NCI-H1092 (cell line): ENCODE data around the gene SMNDC1.
"Not testable (repeated sequence)": the region's sequence is repeated elsewhere in the genome, so short reads cannot be mapped to it uniquely, and the experiment has no call there.

ENCODE experiments used
- DNase-seq: peaks from one replicate; lab custom pipeline; 2025; lab: John Stamatoyannopoulos, UW

Gene SMNDC1

GRCh38 chr10:110304780-110305421 lies at the start of gene SMNDC1:
TSS of gene SMNDC1 (minus strand) at chr10:110304920. CDS start at chr10:110303587, 1,333 bp downstream.
- peak; percentile 96 for DNase-seq

GRCh38 chr10:110354322-110354766 lies 49.6 kb upstream of the SMNDC1 start:
- peak; percentile 49 for DNase-seq

GRCh38 chr10:110353244-110354119 lies 48.8 kb upstream of the SMNDC1 start:
- DNase-seq: no peak

- no peak for DNase-seq
Measured at GRCh38 chr10:110352930-110353243, 48.2 kb upstream of the SMNDC1 start.

- DNase-seq: no peak
Measured at GRCh38 chr10:110350812-110351211, 46.1 kb upstream of the SMNDC1 start.

GRCh38 chr10:110349831-110350230 lies 45.1 kb upstream of the SMNDC1 start:
- DNase-seq: no peak

- no peak for DNase-seq
Measured at GRCh38 chr10:110349386-110349785, 44.7 kb upstream of the SMNDC1 start.

- DNase-seq: no peak
Measured at GRCh38 chr10:110348336-110348735, 43.6 kb upstream of the SMNDC1 start.

GRCh38 chr10:110346914-110347313 lies 42.2 kb upstream of the SMNDC1 start:
- no peak for DNase-seq

GRCh38 chr10:110345286-110345685 lies 40.6 kb upstream of the SMNDC1 start:
- no peak for DNase-seq

- DNase-seq: peak; percentile 51
Measured at GRCh38 chr10:110344622-110345021, 39.9 kb upstream of the SMNDC1 start.

- no peak for DNase-seq
Measured at GRCh38 chr10:110343947-110344346, 39.2 kb upstream of the SMNDC1 start.

GRCh38 chr10:110340816-110341215 lies 36.1 kb upstream of the SMNDC1 start:
- DNase-seq: no peak

- no peak for DNase-seq
Measured at GRCh38 chr10:110340122-110340521, 35.4 kb upstream of the SMNDC1 start.

GRCh38 chr10:110337906-110338305 lies 33.2 kb upstream of the SMNDC1 start:
- no peak for DNase-seq

- no peak for DNase-seq
Measured at GRCh38 chr10:110337401-110337800, 32.7 kb upstream of the SMNDC1 start.

- no peak for DNase-seq
Measured at GRCh38 chr10:110336111-110336721, 31.5 kb upstream of the SMNDC1 start.

- DNase-seq: no peak
Measured at GRCh38 chr10:110335314-110336064, 30.8 kb upstream of the SMNDC1 start.

GRCh38 chr10:110334061-110334656 lies 29.4 kb upstream of the SMNDC1 start:
- no peak for DNase-seq

GRCh38 chr10:110331226-110331795 lies 26.6 kb upstream of the SMNDC1 start:
- DNase-seq: not testable (repeated sequence)

- no peak for DNase-seq
Measured at GRCh38 chr10:110330675-110331074, 26.0 kb upstream of the SMNDC1 start.
